Glomerular visceral epithelial cell (primary cell): Measurements from ENCODE around the gene MROH2B.

Source experiments
- DNase-seq: peaks from one replicate; pipeline ENCODE4 v3.0.0-alpha.2; 2016; ENCODE audit errors: extremely low spot score

MROH2B gene

GRCh38 chr5:40972434-40972833 is 98.7 kb downstream of the MROH2B start:
- no peak for DNase-seq

GRCh38 chr5:40962207-40962955 is 108.8 kb downstream of the MROH2B start:
- DNase-seq: no peak

- no peak for DNase-seq
These were observed 111.1 kb downstream of the MROH2B start for GRCh38 chr5:40960037-40960436.

- DNase-seq: no peak
These were observed 112.3 kb downstream of the MROH2B start for GRCh38 chr5:40958811-40959210.

GRCh38 chr5:40957048-40957447 is 114.1 kb downstream of the MROH2B start:
- DNase-seq: no peak

- DNase-seq: no peak
These were observed 115.8 kb downstream of the MROH2B start for GRCh38 chr5:40955313-40955712.
